ENCODE data around the gene ATG9B.
"Not testable (repeated sequence)": the region's sequence is repeated elsewhere in the genome, so short reads cannot be mapped to it uniquely, and the experiment has no call there.

ATG9B gene

GRCh38 chr7:151043449-151043848 lies 19.2 kb upstream of the ATG9B start:
- H3K27ac ChIP-seq (ENCODE audit: low read length); H3K9me3 ChIP-seq (ENCODE audit: control insufficient read depth, low read depth, low read length); H3K4me1 ChIP-seq (ENCODE audit: control insufficient read depth, low read depth, low read length); H3K36me3 ChIP-seq (ENCODE audit: control insufficient read depth, low read depth, low read length); H3K4me3 ChIP-seq (ENCODE audit: low read length); H3K9ac ChIP-seq (ENCODE audit: low read length); H3K27me3 ChIP-seq (ENCODE audit: control insufficient read depth, insufficient read depth, low read length): not testable (repeated sequence)

- Histone ChIP-seq H3K36me3 (ENCODE audit: control insufficient read depth, low read depth, low read length) (no peaks in the 10 kb centered on the region), H3K27me3 (ENCODE audit: control insufficient read depth, insufficient read depth, low read length) (no peaks in the 10 kb centered on the region), H3K9me3 (ENCODE audit: control insufficient read depth, low read depth, low read length) (no peaks in the 10 kb centered on the region), H3K4me1 (ENCODE audit: control insufficient read depth, low read depth, low read length) (no peaks in the 10 kb centered on the region), H3K4me3 (ENCODE audit: low read length) (no peak overlapping the region), H3K9ac (ENCODE audit: low read length) (no peak overlapping the region), H3K27ac (ENCODE audit: low read length) (no peak overlapping the region)
These were observed 16.5 kb upstream of the ATG9B start for GRCh38 chr7:151040616-151041375.

- Histone ChIP-seq H3K4me3 (ENCODE audit: low read length) (no peak overlapping the region), H3K4me1 (ENCODE audit: control insufficient read depth, low read depth, low read length) (no peaks in the 10 kb centered on the region), H3K9ac (ENCODE audit: low read length) (no peak overlapping the region), H3K9me3 (ENCODE audit: control insufficient read depth, low read depth, low read length) (no peaks in the 10 kb centered on the region), H3K36me3 (ENCODE audit: control insufficient read depth, low read depth, low read length) (peaks cover 2% of the 10 kb centered on the region), H3K27ac (ENCODE audit: low read length) (no peak overlapping the region), H3K27me3 (ENCODE audit: control insufficient read depth, insufficient read depth, low read length) (no peaks in the 10 kb centered on the region)
These were observed 15.7 kb upstream of the ATG9B start for GRCh38 chr7:151039850-151040548.

GRCh38 chr7:151038951-151039849 lies 14.9 kb upstream of the ATG9B start:
- H3K9ac ChIP-seq (ENCODE audit: low read length) = no peak overlapping the region
- peaks cover 5% of the 10 kb centered on the region for H3K36me3 ChIP-seq (ENCODE audit: control insufficient read depth, low read depth, low read length)

GRCh38 chr7:151035902-151036301 lies 11.6 kb upstream of the ATG9B start:
- Histone ChIP-seq H3K4me1 (ENCODE audit: control insufficient read depth, low read depth, low read length) (no peaks in the 10 kb centered on the region), H3K9ac (ENCODE audit: low read length) (no peak overlapping the region), H3K36me3 (ENCODE audit: control insufficient read depth, low read depth, low read length) (peaks cover 5% of the 10 kb centered on the region), H3K4me3 (ENCODE audit: low read length) (no peak overlapping the region), H3K9me3 (ENCODE audit: control insufficient read depth, low read depth, low read length) (no peaks in the 10 kb centered on the region), H3K27ac (ENCODE audit: low read length) (no peak overlapping the region), H3K27me3 (ENCODE audit: control insufficient read depth, insufficient read depth, low read length) (no peaks in the 10 kb centered on the region)

More at GRCh38 chr7:151038951-151039849, 14.9 kb upstream of the ATG9B start:
- no peaks in the 10 kb centered on the region for H3K9me3 ChIP-seq (ENCODE audit: control insufficient read depth, low read depth, low read length)
- H3K4me3 ChIP-seq (ENCODE audit: low read length) = no peak overlapping the region
- no peaks in the 10 kb centered on the region for H3K4me1 ChIP-seq (ENCODE audit: control insufficient read depth, low read depth, low read length)
- no peak overlapping the region for H3K27ac ChIP-seq (ENCODE audit: low read length)
- H3K27me3 ChIP-seq (ENCODE audit: control insufficient read depth, insufficient read depth, low read length) = no peaks in the 10 kb centered on the region

GRCh38 chr7:151035026-151035717 lies 10.9 kb upstream of the ATG9B start:
- H3K9me3 ChIP-seq (ENCODE audit: control insufficient read depth, low read depth, low read length) = no peaks in the 10 kb centered on the region
- H3K4me3 ChIP-seq (ENCODE audit: low read length) = no peak overlapping the region
- no peaks in the 10 kb centered on the region for H3K27me3 ChIP-seq (ENCODE audit: control insufficient read depth, insufficient read depth, low read length)
- peaks cover 5% of the 10 kb centered on the region for H3K36me3 ChIP-seq (ENCODE audit: control insufficient read depth, low read depth, low read length)
- H3K9ac ChIP-seq (ENCODE audit: low read length) = no peak overlapping the region
- H3K27ac ChIP-seq (ENCODE audit: low read length) = no peak overlapping the region
- no peaks in the 10 kb centered on the region for H3K4me1 ChIP-seq (ENCODE audit: control insufficient read depth, low read depth, low read length)

GRCh38 chr7:151034312-151035025 lies 10.2 kb upstream of the ATG9B start:
- Histone ChIP-seq H3K27me3 (ENCODE audit: control insufficient read depth, insufficient read depth, low read length) (no peaks in the 10 kb centered on the region), H3K27ac (ENCODE audit: low read length) (no peak overlapping the region), H3K9me3 (ENCODE audit: control insufficient read depth, low read depth, low read length) (no peaks in the 10 kb centered on the region), H3K4me1 (ENCODE audit: control insufficient read depth, low read depth, low read length) (no peaks in the 10 kb centered on the region), H3K4me3 (ENCODE audit: low read length) (no peak overlapping the region), H3K9ac (ENCODE audit: low read length) (no peak overlapping the region), H3K36me3 (ENCODE audit: control insufficient read depth, low read depth, low read length) (peaks cover 5% of the 10 kb centered on the region)

- H3K4me3 ChIP-seq (ENCODE audit: low read length) = no peak overlapping the region
- H3K36me3 ChIP-seq (ENCODE audit: control insufficient read depth, low read depth, low read length) = peaks cover 5% of the 10 kb centered on the region
- no peaks in the 10 kb centered on the region for H3K27me3 ChIP-seq (ENCODE audit: control insufficient read depth, insufficient read depth, low read length)
- H3K27ac ChIP-seq (ENCODE audit: low read length) = no peak overlapping the region
- no peaks in the 10 kb centered on the region for H3K4me1 ChIP-seq (ENCODE audit: control insufficient read depth, low read depth, low read length)
- no peaks in the 10 kb centered on the region for H3K9me3 ChIP-seq (ENCODE audit: control insufficient read depth, low read depth, low read length)
- no peak overlapping the region for H3K9ac ChIP-seq (ENCODE audit: low read length)
These were observed 9.6 kb upstream of the ATG9B start for GRCh38 chr7:151033864-151034249.

GRCh38 chr7:151032936-151033863 lies 8.9 kb upstream of the ATG9B start:
- H3K9ac ChIP-seq (ENCODE audit: low read length) = no peak overlapping the region

GRCh38 chr7:151031011-151031410 lies 6.7 kb upstream of the ATG9B start:
- H3K36me3 ChIP-seq (ENCODE audit: control insufficient read depth, low read depth, low read length) = peaks cover 5% of the 10 kb centered on the region
- no peak overlapping the region for H3K4me3 ChIP-seq (ENCODE audit: low read length)
- H3K4me1 ChIP-seq (ENCODE audit: control insufficient read depth, low read depth, low read length) = peaks cover 6% of the 10 kb centered on the region
- H3K27me3 ChIP-seq (ENCODE audit: control insufficient read depth, insufficient read depth, low read length) = peaks cover 6% of the 10 kb centered on the region
- H3K27ac ChIP-seq (ENCODE audit: low read length) = no peak overlapping the region
- no peaks in the 10 kb centered on the region for H3K9me3 ChIP-seq (ENCODE audit: control insufficient read depth, low read depth, low read length)
- H3K9ac ChIP-seq (ENCODE audit: low read length) = no peak overlapping the region

More at GRCh38 chr7:151032936-151033863, 8.9 kb upstream of the ATG9B start:
- Histone ChIP-seq H3K36me3 (ENCODE audit: control insufficient read depth, low read depth, low read length) (peaks cover 5% of the 10 kb centered on the region), H3K27ac (ENCODE audit: low read length) (no peak overlapping the region), H3K4me1 (ENCODE audit: control insufficient read depth, low read depth, low read length) (no peaks in the 10 kb centered on the region), H3K4me3 (ENCODE audit: low read length) (no peak overlapping the region), H3K27me3 (ENCODE audit: control insufficient read depth, insufficient read depth, low read length) (no peaks in the 10 kb centered on the region), H3K9me3 (ENCODE audit: control insufficient read depth, low read depth, low read length) (no peaks in the 10 kb centered on the region)
